Glomerular visceral epithelial cell (primary cell): ENCODE data around the gene PDIA5.

Source experiments
- DNase-seq: peaks from one replicate; pipeline ENCODE4 v3.0.0-alpha.2; 2016; ENCODE audit errors: extremely low spot score

The PDIA5 gene

DNA sequence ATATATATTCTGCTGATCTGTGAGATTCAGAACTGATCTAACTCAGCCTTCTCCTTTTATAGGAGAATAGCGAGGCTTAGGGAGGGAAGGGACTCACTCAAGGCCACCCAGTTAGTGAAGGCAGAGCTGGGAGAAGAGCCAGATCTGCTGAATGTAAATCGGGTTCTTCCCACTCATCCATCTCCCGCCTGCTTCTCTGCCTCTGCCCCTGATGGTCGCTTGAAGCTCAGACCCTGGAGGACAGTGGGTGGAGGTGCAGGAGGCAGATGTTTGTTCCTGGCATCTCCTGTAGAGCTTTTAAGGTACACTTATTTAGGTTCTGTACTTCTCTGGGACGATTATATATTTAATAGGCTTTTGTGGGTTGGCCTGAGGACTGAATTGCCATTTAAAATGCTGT, 4.3 kb downstream of the PDIA5 start:
- no peak for DNase-seq

GRCh38 chr3:123071581-123071980, 4.8 kb downstream of the PDIA5 start:
- DNase-seq = no peak

DNA sequence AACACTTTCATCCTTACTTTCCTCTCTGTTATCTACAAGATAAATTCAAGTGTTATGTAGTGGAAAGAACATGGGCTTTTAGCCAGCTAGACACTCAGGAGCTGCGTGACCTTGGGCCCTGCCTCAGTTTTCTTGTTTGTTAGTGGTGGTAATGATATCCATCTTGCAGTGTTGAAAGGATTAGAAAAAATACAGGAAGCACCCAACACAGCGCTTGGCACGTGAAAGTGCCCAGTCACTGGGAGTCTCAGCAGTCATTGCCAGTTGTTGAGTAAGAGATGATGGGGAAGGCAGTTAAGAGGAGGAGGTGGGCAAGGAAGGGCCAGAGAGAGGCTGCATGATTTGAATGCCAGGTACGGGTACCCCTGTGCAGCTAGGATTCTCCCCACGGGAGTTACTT, 5.3 kb downstream of the PDIA5 start:
- DNase-seq = no peak

- no peak for DNase-seq
These were observed 5.7 kb downstream of the PDIA5 start for GRCh38 chr3:123072564-123072963.

DNA sequence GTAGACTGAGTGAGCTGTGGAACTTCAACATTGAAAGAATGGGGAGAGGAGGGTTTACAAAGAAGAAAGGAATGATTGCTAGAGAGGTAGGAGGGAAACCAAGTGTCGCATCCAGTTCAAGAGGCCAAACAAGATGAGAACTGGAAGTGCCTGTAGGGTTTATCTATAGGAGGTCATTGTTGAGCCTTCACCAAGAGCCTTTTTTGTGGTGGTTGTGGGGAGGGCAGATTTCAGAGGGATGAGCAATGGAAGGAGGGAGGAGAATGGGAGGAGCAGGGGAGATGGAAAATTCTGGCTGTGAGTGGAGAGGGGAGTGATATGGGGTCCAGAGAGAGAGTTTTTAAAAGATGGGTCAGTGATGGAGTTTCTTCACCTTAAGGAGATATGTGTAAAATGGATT, 8.5 kb downstream of the PDIA5 start:
- no peak for DNase-seq

DNA sequence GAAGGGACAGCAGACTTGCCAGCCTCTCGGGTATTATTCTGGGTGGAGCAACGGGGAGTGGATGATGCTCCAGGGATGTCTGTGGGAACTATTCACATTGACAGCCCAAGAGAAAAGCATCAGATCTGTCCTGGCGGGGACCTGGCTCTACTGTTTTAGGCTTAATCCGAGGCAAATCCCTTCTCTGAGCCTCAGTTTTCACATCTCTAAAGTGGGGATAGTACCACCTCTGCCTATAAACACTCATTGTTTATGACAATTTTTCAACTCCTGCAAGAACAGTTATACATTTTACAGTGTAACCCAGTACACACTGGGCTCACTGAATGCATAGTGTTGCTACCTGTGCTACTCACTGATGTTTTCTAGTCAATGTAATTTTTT, 9.3 kb downstream of the PDIA5 start:
- DNase-seq = no peak

- no peak for DNase-seq
These were observed 9.9 kb downstream of the PDIA5 start for GRCh38 chr3:123076496-123077418.

GRCh38 chr3:123078101-123078500, 11.3 kb downstream of the PDIA5 start:
- no peak for DNase-seq

DNA sequence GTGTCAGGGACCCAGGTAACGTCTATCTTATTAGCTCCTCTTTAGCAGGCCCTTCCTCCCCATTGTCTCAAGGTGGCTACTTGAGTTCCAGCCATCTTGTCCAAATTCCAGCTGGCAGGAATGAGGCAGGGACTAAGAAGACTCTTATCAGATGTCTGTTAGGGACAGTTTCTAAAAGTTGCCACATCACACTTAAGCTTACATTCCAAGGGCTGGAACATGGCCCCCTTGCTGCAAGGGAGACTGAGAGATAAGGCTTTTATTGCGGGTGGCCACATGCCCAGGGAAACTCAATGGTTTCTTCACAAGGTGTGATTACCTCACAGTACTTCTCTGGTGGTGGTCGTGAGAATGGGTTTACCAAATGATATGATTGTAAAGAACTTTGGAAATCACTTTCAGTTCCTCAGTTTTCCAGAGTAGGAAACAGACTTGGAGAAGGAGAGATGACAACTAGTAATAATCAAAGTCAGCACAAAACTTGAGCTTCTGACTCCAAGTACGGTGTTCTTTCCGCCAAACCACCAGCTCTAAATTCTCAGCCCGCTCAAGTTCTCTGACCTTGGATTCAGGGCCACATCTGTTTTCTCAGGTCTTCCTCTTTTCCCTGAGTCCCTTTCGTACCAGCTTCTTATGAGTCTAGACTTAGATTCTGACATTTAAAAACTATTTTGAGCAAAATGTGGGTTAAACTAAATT, 14.2 kb downstream of the PDIA5 start:
- no peak for DNase-seq

GRCh38 chr3:123081718-123082369, 15.0 kb downstream of the PDIA5 start:
- no peak for DNase-seq

GRCh38 chr3:123082370-123083065, 15.7 kb downstream of the PDIA5 start:
- DNase-seq = no peak

- no peak for DNase-seq
These were observed 16.7 kb downstream of the PDIA5 start for GRCh38 chr3:123083383-123084124.

- DNase-seq = no peak
These were observed 17.4 kb downstream of the PDIA5 start for GRCh38 chr3:123084192-123084591.

- DNase-seq = peak; percentile 80
These were observed 18.0 kb downstream of the PDIA5 start for GRCh38 chr3:123084738-123085237.

DNA sequence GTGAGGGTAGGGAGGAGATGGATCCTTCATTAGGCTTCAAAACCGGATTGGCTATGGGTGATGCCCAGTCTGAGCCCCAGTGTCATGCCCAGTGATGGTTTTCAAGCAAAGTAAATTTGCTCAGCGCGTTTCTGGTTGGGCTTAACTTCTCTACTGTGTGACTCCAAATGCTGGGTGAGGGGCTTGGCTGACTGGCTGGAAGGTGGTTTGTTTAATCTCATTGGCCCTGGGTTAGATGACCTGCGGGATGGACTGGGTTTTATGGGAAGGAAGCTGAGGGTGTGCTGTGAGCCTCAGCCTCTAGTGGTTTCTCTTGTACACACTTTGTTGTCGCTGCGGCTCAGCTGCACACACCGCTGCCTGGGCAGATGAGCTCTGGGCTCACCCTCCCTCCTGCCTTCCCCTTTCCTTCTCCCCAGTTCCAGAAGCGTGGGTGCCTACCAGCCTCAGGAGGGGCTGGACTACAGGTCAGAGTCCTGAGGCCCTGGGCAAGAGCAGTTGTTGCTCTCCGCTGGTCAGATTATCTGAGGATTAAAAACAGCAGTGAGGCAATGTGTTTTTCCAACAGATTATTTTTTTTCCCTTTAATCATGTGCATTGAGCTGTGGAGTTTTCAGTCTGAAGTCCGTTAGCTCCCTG, 18.6 kb downstream of the PDIA5 start:
- DNase-seq = peak; percentile 56

GRCh38 chr3:123085932-123086627, 19.3 kb downstream of the PDIA5 start:
- DNase-seq = no peak

GRCh38 chr3:123088387-123088786, 21.6 kb downstream of the PDIA5 start:
- DNase-seq = peak; percentile 12

GRCh38 chr3:123089611-123090331, 22.9 kb downstream of the PDIA5 start:
- peak; percentile 66 for DNase-seq
